ENCODE results near the gene TMUB1. TPM values are rescaled to one million over a fixed set of nuclear protein-coding genes. Genes with fewer than 3 reads are reported as not detected.

TMUB1 gene
- total RNA-seq, 1 donor from 2014 or later: 45.7 TPM

- Mint-ChIP-seq H3K27me3 (ENCODE audit: unreplicated experiment) (peaks cover 11% of the 10 kb centered on the region), H3K27ac (ENCODE audit: unreplicated experiment) (no peak overlapping the region), H3K9me3 (ENCODE audit: unreplicated experiment) (peaks cover 5% of the 10 kb centered on the region), H3K4me3 (ENCODE audit: unreplicated experiment) (no peak overlapping the region), H3K36me3 (ENCODE audit: unreplicated experiment) (no peaks in the 10 kb centered on the region), H3K4me1 (ENCODE audit: low read depth, unreplicated experiment) (peaks cover 8% of the 10 kb centered on the region)
- peak; percentile 18 for TF ChIP-seq CTCF (IDR thresholded peaks at IDR 0.05; ENCODE audit: partially characterized antibody, unreplicated experiment)
- DNase-seq: no peak
These were observed 50.1 kb downstream of the TMUB1 start for GRCh38 chr7:151032936-151033863.

Other genes with a start within 250 kb of the TMUB1 start
- not detected for gene AOC1, start 231.0 kb downstream of the TMUB1 start, total RNA-seq (ENCODE audit: unreplicated experiment)
- gene KCNH2, start 105.2 kb downstream of the TMUB1 start, total RNA-seq (ENCODE audit: unreplicated experiment): 73.7 TPM
- 0.86 TPM for gene NOS3, start 92.5 kb downstream of the TMUB1 start, total RNA-seq (ENCODE audit: unreplicated experiment)
- 9.4 TPM for gene ATG9B, start 59.0 kb downstream of the TMUB1 start, total RNA-seq (ENCODE audit: unreplicated experiment)
- 57.1 TPM for gene ABCB8, start 55.0 kb downstream of the TMUB1 start, total RNA-seq (ENCODE audit: unreplicated experiment)
- 10.8 TPM for gene ASIC3, start 35.0 kb downstream of the TMUB1 start, total RNA-seq (ENCODE audit: unreplicated experiment)
- 52.9 TPM for gene CDK5, start 25.6 kb downstream of the TMUB1 start, total RNA-seq (ENCODE audit: unreplicated experiment)
- gene SLC4A2, start 23.9 kb downstream of the TMUB1 start, total RNA-seq (ENCODE audit: unreplicated experiment): 99.4 TPM
- gene FASTK, start 2.7 kb downstream of the TMUB1 start, total RNA-seq (ENCODE audit: unreplicated experiment): 64.7 TPM
- 406 TPM for gene AGAP3, start 3.0 kb upstream of the TMUB1 start, total RNA-seq (ENCODE audit: unreplicated experiment)
- gene GBX1, start 84.2 kb upstream of the TMUB1 start, total RNA-seq (ENCODE audit: unreplicated experiment): not detected
- not detected for gene ASB10, start 103.8 kb upstream of the TMUB1 start, total RNA-seq (ENCODE audit: unreplicated experiment)
- not detected for gene H2BK1, start 127.0 kb upstream of the TMUB1 start, total RNA-seq (ENCODE audit: unreplicated experiment)
- gene ABCF2, start 143.7 kb upstream of the TMUB1 start, total RNA-seq (ENCODE audit: unreplicated experiment): 39.1 TPM
- 38.1 TPM for gene CHPF2, start 149.0 kb upstream of the TMUB1 start, total RNA-seq (ENCODE audit: unreplicated experiment)
- 5.1 TPM for gene SMARCD3, start 165.2 kb upstream of the TMUB1 start, total RNA-seq (ENCODE audit: unreplicated experiment)